Activated effector memory CD4-positive, alpha-beta T cell treated with anti-CD3 and anti-CD28 coated beads, Interleukin-2, amount 50 U/mL, for 16 hours (primary cell): ENCODE measurements around the gene WHRN.
A peak's percentile ranks its signal among the peaks of the same experiment; 100 is the strongest.

Experiments
- DNase-seq: peaks from one replicate; pipeline ENCODE4 v3.0.0-alpha.2; 2020

Gene WHRN

DNA sequence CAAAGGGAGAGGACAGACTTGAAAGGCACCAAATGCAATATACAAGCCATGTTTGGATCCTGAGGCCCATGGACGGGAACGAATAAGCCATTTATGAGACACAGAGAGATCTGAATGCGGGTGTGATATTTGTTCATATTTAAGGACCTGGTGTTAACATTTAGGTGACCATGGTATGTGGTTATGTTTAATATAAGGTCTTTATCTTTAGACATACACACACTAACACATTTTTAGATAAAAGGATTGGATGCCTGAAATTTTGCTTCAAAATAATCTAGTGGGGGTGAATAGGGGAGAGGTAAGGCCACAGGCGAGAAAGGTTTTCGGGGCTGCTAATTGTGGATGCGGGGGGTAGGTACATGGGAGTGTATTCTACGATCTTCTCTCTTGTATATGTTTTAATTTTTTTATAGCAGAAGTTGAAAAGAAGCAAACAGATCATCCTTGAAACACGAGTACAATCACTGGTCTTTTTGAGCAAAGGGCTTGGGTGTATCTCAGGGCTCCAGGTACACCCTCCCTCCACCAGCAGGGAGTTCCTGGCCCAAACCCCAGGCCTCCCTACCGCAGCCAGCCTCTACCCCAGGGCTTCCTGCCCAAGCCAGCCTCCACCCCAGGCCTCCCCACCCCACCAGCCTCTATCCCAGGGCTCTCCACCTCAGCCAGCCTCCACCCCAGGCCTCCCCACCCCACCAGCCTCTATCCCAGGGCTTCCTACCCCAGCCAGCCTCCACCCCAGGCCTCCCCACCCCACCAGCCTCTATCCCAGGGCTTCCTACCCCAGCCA, 129.7 kb downstream of the WHRN start:
- DNase-seq = peak; percentile 60

DNA sequence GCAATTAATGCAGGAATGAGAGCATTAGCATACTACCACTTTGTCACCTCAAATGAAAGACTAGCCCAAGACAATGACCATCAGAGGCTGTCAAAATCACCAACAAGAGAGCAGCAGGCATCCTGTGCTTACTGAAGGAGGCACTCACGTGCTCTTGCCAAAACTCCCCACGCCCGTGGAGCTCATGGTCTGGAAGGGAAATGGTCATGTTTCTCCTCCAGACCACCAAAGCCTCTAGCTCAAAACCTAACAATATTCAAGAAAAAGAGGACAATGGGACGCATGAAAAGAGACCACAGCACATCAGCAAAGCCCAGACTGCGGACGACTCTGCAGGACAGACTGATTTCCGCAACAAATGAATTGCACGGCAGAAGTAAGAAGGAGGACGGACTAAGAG, 130.3 kb downstream of the WHRN start:
- DNase-seq = peak; percentile 30

DNA sequence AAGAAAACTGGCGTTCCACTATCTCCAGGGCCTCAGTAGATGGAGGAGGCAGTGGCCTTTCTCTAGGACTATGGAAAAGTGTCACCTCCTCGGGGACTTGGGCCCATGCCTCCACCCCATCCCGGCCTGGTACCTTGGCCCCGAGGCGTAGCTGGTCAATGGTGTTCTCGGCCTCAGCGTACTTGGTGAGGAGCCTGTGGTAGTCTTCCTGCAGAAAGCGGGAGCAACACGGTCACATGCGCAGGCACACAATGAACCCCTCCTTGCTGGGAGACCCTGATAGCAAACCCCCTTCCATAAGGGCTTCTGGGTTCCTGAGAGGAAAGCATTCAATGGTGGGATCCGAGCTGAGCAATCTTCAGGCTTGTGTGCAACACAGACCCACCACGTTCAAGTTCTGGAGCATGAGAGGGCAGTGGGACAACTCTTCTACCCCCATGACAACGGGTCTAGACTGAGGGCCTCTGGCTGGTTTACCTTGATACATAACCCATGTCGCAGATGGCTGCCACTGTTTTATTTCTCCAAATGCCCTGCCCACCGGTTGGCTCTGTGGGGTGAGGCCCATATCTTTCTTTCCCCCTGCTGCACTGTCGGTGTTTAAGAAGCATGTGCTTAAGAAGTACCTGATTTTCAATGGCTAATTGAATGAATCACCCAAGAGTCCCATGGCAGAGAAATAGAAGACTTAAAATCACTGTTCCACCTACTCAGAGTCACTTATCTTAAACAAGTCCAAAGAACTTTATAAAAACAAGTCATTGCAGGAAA, 131.1 kb downstream of the WHRN start:
- DNase-seq = peak; percentile 63

DNA sequence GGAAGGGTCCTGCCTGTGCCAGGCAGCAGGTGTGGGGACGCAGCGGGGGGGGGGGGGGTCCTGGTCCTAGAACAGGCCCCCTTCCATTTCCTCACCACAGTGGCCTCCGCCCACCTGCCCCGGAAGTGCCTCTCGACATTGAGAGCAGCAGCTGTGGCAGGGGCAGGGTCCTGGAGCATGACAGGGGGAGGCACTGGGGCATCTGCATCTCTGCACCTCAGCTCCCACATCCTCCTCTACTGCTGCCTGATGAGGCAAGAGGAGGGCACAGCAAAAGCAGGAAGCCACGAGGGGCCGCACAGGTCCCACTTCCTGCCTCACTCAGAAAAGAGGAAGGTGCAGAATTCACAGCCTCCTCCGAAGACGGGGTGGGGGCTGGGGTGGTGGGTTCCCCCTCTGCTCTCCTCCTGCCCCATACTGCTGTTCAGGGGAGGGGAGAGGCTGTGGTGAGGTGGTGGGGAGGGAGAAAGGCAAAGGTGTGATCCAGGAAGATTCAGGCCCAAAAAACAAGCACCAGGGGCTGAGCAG, 132.3 kb downstream of the WHRN start:
- peak; percentile 90 for DNase-seq

DNA sequence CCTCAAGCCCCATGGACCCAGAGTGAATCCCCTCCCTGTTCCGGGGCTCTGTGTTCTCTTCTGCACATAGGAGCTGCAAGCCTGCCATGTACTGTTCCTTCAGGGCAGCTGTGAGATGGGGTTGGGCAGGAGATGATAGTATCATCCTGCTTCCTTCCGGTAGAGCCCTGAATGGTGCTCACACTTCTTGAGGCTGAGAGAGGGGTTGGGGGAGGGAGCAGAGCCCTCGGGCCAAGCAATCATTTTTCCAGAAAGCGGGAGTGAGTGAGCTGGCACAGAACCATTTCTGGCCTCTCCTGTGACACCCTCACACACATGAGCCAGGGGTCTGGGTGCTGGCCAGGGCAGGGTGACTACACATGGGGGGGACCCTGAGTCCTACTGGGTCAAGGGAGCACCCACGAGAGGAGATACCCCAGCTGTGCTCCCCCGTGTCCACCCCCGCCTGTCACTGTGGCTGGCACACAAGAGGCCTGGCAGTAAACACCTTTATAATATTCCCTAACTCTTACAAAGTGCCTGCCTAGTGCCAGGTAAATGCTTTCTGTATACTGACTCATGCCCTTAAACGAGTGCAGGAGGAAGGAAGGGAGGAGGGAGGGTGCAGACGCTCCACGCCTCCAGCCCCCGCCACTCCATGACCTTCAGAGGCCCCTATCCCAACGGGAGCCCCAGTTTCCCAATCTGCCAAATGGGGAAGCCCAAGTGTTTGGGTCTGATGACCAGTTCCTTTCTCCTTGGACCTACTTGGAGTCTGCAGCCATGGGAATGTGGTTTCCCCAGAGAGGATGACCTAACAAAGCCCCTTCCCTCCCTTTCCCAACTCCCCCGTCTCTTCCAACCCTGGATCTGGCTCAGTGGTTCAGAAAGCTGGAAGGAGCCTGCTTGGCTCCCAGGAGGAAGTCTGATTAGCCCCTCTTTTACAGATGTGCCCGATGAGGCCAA, 133.0 kb downstream of the WHRN start:
- peak; percentile 76 for DNase-seq

DNA sequence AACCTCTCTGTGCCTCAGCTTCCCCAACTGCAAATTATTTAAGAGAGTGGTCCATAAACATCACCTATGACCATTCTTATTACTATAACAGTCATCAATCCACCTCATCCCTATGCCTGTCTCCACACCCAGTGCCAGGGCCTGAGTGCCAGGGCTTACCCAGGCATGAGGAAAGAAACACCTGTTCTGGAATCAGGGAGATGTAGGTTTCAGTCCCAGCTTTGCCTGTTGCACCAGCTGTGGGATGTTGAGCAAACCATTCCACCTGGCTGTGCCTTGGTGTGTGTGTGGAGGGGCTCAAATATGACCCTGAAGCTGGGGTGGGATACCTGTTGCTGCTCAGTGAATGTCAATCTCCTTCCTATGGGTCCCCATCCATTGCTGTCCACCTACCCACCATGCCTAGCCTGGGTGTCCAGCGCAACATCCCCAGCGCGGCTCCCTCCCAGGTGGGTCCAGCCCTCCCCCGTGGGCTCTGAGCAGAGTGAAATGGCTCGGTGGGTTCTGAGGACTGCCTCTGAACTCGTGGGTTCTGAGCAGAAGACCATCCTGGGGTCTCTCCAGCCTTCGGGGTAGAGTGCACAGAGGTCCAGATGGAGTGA, 133.8 kb downstream of the WHRN start:
- DNase-seq = peak; percentile 61

DNA sequence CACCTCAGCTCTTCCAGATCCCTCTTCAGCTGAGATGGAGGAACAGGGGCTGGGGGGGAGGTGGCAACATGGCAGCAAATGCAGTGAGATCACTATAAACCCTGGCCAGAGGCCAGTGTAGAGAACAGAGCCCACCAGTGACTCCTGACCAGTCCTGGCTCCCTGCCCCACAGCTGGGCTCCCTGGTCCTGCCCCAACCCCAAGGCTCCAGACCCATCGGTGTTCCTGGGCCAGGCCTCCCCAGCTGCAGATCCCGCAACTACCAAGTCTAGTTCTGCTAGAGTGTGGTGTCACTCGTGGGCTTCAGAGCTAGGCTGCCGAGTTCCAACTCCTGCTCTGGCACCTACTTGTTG, 134.3 kb downstream of the WHRN start:
- peak; percentile 60 for DNase-seq

DNA sequence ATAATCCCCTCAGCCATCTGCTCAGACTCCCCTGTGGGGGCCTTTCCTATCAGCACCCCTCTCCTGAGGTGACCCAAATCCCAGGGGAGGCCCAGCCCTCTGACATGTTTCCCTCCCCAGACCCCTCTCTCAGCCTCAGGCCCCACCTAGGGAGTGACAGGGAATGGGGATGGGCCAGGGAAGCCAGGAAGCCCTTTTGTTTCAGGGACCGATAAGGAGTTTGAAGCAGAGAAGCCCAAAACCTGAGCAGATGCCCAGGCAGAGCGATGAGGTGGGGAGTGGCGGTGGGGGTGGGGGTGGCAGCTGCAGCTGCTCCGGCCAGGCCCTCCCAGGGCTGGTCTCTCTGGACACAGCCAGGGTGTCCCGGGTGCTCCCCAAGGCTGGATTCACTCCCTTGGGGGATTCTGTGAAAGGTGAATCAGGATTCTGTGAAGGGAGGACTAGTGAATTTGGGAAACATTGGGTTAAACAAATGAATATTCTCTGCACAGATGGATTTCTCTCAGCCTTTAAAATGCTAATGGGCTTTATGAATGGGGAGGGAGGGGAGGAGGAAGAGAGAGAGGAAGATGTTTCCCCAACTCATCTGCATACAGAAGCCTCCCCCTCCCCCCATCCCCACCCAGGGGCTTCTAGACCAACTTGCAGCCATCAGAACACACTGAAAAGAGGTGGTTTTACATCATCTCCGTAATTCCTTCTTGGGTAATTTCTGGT, 134.9 kb downstream of the WHRN start:
- peak; percentile 48 for DNase-seq

DNA sequence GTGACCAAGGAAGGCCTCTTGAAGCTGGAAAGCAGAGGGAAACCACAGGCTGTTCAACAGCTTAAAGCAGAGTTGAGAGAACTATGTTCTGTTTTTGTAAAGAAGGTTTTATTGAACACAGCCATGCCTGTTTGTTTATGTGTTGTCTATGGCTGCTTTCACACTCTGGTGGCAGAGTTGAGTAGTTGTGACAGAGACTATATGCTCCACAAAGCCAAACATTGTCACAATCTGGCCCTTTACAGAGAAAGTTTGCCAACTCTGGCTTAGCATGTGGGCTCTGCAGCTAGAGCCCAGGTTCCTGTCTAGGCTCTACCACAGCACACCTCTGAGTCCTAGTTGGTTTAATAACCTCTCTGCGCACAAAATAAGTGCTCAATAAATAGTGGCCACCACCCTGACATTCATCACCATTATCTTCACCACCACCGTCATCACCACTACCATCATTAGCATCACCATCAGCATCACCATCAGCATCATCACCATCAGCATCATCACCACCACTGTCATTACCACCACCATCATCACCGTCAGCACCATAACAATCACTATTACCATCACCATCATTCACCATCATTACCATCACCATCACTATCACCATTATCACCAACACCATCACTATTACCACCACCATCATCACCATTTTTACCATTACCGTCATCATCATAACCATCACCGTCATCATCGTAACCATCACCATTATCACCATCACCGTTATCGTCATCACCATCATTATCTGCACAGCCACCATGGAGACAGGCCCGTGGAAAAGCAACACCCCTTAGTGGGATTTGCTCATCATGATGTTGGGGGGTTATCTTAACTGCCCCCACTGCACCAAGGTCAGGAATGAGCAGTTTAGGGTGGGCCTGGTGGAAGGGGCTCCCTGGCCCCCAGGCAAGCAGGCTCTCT, 135.8 kb downstream of the WHRN start:
- DNase-seq = peak; percentile 5

DNA sequence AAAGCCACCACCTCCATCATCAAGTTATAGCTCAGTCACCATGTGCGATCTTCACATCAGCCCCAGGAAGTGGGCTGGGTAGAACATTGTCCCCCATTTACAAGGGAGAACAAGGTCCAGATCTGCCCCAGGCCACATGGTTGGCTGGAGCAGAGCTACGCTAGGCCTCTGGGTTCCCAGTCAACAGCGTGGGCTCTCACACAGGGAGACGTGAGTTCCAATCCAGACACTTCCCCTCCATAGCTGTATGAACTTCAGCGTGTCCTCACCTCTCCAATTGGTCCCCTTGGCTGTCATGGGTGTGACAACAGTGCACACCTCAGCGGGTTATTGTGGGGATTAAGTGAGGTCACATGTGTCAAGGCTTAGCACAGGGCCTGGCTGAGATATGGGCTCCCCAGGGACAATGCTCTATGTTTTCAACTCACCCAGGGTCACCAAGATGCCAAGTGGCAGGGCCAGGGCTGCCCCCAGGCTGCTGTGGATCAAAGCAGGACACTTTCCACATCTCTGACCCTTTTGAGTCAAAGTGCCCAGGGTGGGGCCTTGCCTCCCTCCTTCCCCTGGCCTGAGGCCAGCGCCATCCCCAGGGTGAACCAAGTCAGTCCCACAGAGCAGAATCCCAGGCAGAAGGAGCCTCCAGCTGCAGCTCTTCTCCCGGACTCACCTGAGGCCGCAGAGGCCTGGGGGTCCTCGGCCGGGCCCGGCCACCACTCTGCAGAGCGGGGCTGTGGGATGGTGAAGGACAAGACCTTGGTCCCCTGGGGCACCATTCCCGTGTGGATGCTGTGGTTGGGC, 137.3 kb downstream of the WHRN start:
- peak; percentile 60 for DNase-seq

DNA sequence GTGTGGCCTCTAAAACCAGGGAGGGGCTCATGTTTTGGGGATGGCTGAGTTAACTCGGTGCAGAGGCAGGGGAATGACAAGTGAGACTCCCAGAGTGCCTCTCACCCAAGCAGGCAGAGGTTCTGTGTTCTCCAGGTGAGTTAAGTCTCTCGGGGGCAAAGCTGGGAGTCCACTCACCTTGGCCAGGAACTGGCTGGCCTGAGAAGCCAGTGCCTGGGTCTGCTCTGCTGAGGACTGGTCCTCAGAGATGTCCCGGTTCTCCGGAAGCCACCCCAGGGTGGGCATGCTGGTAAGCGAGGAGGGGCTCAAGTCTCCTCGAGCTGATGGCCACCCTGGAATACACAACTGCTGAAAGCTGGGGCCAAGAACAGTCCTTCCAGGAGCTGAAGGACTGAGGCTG, 137.9 kb downstream of the WHRN start:
- peak; percentile 61 for DNase-seq

DNA sequence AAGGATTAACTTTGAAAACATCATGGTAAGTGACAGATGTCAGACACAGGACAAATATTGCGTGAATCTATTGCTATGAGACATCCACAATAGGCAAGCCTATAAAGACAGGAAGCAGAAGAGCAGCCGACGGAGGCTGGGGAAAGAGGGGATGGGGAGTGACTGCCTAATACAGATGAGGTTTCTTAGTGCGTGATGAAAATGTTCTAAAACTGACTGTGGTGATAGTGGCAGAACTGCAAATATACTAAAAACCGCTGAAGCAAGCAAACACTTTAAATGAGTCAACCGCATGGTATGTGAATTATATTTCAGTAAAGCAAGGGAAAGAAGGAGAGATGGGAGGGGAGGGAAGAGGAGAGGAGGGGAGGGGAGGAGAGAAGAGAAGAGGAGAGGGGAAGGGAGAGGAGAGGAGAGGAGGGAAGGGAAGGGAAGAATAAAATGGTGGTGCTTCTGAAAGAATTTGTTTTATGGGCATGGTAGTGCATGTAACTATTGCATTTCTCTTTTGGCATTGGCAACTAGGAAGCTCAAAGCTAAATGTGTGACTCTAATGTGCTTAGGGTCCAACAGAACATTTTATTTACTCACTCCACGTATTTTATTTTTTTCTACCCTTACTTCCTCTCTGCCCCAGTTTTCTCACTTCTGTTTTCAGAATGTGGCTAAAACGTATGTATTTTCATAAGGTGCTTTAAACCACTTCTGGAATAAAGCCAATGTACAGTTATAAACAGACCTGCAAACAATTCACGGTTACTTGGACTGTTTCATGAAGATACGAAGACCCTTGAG, 138.7 kb downstream of the WHRN start:
- peak; percentile 65 for DNase-seq

DNA sequence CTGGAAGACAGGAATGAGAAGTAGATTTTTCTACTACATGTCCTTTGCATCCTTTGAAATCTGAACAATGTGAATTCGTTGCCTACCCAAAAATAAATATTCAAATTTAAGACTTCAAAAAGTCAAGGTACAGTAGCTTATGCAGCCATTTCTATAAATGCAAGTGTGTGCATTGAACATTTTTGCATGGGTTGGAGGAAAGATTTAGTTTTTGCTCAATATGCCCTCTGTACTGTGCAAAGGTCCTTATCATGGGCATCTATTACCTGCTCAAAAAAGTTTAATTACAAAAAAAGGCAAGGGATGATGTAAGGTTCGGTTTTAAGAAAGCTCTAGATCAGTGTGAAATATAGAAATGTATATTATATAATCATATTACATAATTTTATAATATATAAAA, 140.1 kb downstream of the WHRN start:
- DNase-seq = no peak

DNA sequence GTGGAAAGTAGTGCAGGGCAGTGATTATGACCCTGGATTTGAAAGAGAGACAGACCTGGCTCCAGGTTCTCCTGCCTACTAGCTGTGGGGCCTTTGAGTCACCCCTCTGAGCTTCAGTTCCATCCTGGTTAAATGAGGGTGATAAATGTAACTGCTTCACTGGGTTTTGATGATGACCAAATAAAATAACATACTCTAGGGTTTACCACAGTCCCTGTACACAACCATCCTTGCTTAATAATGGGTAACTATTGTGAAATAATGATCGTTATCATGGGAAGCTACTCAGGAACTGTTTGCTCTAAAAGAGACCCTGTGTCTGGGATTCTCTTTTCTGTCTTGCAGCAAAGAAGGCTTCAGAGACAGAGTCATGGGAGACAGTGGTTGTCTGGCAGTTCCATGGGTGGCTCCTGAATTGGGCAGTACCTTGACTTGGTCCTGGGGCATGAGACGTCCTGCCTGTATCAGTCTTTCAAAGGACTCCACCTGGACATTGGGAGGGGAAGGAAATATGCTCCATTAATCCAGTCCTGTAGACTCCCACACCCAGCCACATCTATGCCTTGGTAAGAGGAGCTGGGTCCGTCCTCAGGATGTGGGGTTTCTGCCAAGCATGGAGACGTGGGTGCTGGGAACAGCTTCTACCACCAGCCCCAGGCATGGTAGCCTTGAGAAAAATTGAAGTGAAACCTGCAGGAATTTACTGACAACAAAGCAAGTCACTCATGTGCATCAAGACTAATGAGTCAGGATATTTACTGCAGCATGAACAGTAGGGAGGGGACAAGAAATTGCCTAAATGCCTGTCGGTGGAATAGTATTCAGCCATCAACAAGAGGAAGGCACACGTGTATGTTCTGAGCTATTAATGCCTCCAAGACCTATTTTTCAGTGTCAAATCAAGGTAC, 140.9 kb downstream of the WHRN start:
- DNase-seq = peak; percentile 48

DNA sequence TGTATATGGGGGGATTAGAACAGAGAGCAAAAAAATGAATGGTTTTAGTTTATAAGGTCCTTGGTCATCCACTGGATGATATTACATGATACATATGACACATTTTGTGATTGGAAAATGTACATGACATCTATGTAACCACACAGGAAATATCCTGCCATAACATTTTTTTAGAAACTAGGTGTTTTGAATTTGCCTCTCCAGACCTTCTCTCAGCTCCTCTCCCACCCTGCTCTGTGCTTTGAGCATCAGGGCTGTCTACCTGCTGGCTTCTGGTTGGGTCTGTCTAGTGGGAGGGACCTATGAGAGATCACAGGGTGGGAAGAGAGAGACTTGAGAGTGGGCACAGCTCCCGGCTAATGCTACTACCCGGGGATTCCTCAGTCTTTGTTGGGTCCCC, 141.8 kb downstream of the WHRN start:
- peak; percentile 66 for DNase-seq

DNA sequence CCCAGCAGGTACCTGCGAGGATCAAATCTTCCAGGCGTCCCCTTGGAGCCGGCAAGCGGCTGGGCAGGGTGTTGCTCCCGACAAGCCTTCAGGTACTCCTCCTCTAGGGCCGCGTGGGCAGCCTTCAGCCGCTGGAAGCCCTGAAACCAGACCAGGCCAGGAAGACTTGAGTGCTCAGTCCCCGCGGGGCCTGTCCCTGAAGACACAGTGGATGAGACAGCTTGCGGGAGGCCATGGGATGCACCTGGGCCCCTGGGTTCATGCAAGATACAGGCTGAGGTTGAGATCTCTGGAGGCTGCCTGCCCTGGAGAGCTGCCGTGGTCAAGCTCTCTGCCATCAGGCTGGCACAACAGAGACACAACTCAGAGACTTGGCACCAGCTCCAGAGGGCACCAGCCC, 142.9 kb downstream of the WHRN start:
- peak; percentile 59 for DNase-seq

DNA sequence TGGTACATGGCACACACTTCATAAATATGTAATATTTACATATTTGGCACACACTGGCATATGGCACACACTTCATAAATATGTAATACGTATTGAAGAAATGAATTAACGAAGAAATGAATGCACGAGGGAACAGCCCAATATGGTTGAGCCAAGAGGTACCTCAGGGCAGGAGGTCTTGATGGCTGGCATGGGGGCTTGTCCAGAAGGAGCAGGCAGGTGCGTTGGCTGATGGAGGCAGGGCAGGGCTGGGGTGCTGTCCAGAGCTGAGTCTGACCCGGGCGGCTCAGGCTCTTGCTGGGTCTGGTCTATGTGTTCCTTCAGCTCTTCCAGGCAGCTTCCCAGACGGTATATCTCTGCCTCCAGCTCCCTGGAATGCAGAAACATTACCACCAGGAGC, 143.7 kb downstream of the WHRN start:
- DNase-seq = peak; percentile 31

DNA sequence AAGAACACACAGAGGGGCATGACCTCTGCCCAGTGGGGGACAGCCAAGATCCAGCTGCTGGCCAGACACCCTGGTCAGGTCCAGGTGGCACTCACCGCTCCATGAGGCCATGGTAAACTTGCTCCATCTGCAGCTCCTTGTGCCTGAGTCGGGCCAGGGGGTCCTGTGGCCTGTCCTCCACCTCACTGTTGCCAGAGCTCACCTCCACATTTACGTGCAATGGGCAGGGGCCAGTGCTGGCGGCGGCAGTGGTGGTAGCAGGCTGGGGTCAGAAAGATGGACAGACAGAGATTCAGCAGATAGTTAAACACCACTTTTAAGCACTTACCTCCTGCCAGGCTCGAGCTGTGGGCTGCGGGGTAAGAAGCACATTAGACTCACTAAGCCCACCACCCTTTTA, 145.5 kb downstream of the WHRN start:
- DNase-seq = peak; percentile 53
